Neutrophil (primary cell): Measurements from ENCODE around the gene CNR2.
"Not testable (repeated sequence)": the region's sequence is repeated elsewhere in the genome, so short reads cannot be mapped to it uniquely, and the experiment has no call there.

Source experiments
- H3K27ac ChIP-seq: fragments of 200-600 bp; sonication (generic); 2 replicates; pipeline ENCODE4 v1.5.1; 2016; ENCODE audit warnings: mild to moderate bottlenecking, moderate library complexity
- H3K27me3 ChIP-seq: fragments of 200-600 bp; sonication (generic); 2 replicates; pipeline ENCODE4 v1.6.0; 2016; ENCODE audit warnings: mild to moderate bottlenecking
- H3K36me3 ChIP-seq: fragments of 200-600 bp; sonication (generic); 2 replicates; pipeline ENCODE4 v1.5.1; 2017
- H3K4me1 ChIP-seq, 2 experiments: fragments of 200-600 bp in 1 of 2; sonication (generic) in 1 of 2; 1 replicate in 1 of 2; 2 replicates in 1 of 2; pipeline versions ENCODE4 v1.5.1 to v1.6.1; 2013 to 2016; ENCODE audit warnings: low read depth in 1 of 2, low read length in 1 of 2, mild to moderate bottlenecking in 1 of 2, moderate library complexity in 1 of 2; ENCODE audit not compliant: control insufficient read depth in 1 of 2, insufficient read depth in 1 of 2
- H3K4me3 ChIP-seq, 2 experiments: fragments of 200-600 bp in 1 of 2; sonication (generic) in 1 of 2; 1 replicate in 1 of 2; 2 replicates in 1 of 2; pipeline ENCODE4 v1.5.1; 2013 to 2016; ENCODE audit warnings: low read depth in 1 of 2, low read length in 1 of 2, mild to moderate bottlenecking in 1 of 2, moderate library complexity in 1 of 2
- H3K9me3 ChIP-seq: fragments of 200-600 bp; sonication (generic); 2 replicates; pipeline ENCODE4 v1.5.1; 2016
- TF ChIP-seq, protein P1 (sequence below): fragments of 200-600 bp; sonication (generic); IDR thresholded peaks from 2 replicates; pipeline ENCODE4 v1.5.1; 2016; ENCODE audit warnings: antibody characterized with exemption

The CNR2 gene

GRCh38 chr1:23845163-23845562, 68.0 kb downstream of the CNR2 start:
- H3K36me3 ChIP-seq: peaks cover 23% of the 10 kb centered on the region
- TF ChIP-seq, protein P1, sequence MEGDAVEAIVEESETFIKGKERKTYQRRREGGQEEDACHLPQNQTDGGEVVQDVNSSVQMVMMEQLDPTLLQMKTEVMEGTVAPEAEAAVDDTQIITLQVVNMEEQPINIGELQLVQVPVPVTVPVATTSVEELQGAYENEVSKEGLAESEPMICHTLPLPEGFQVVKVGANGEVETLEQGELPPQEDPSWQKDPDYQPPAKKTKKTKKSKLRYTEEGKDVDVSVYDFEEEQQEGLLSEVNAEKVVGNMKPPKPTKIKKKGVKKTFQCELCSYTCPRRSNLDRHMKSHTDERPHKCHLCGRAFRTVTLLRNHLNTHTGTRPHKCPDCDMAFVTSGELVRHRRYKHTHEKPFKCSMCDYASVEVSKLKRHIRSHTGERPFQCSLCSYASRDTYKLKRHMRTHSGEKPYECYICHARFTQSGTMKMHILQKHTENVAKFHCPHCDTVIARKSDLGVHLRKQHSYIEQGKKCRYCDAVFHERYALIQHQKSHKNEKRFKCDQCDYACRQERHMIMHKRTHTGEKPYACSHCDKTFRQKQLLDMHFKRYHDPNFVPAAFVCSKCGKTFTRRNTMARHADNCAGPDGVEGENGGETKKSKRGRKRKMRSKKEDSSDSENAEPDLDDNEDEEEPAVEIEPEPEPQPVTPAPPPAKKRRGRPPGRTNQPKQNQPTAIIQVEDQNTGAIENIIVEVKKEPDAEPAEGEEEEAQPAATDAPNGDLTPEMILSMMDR: no peak
- H3K4me1 ChIP-seq: no peaks in the 10 kb centered on the region
- no peaks in the 10 kb centered on the region for H3K27me3 ChIP-seq
- H3K27ac ChIP-seq: no peak overlapping the region
- H3K9me3 ChIP-seq: no peaks in the 10 kb centered on the region
- H3K4me3 ChIP-seq: no peak overlapping the region

DNA sequence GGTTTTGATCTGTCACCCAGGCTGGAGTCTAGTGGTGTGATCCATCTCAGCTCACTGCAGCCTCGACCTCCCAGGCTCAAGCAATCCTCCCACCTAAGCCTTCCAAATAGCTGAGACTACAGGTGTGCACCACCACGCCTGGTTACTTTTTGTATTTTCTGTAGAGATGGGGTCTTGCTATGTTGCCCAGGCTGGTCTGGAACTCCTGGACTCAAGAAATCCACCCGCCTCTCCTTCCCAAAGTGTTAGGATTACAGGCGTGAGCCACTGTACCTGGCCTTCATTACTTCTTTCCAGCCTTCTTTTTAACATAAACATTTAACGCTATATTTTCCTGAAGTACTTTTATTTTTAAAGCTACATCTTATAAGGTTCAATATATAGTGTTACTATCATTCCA, 69.5 kb downstream of the CNR2 start:
- TF ChIP-seq, protein P1: no peak
- Histone ChIP-seq H3K27ac (no peak overlapping the region), H3K27me3 (no peaks in the 10 kb centered on the region), H3K9me3 (no peaks in the 10 kb centered on the region), H3K4me3 (no peak overlapping the region), H3K36me3 (peaks cover 23% of the 10 kb centered on the region), H3K4me1 (peaks cover 3% of the 10 kb centered on the region in 2 experiments)

GRCh38 chr1:23838401-23838866, 74.7 kb downstream of the CNR2 start:
- H3K4me3 ChIP-seq: peak overlapping the region; percentile 52
- peaks cover 12 to 18% of the 10 kb centered on the region in 2 experiments for H3K4me1 ChIP-seq
- H3K27ac ChIP-seq: peak overlapping the region; percentile 55
- H3K9me3 ChIP-seq: no peaks in the 10 kb centered on the region
- TF ChIP-seq, protein P1: no peak
- no peaks in the 10 kb centered on the region for H3K36me3 ChIP-seq
- H3K27me3 ChIP-seq: peaks cover 3% of the 10 kb centered on the region

DNA sequence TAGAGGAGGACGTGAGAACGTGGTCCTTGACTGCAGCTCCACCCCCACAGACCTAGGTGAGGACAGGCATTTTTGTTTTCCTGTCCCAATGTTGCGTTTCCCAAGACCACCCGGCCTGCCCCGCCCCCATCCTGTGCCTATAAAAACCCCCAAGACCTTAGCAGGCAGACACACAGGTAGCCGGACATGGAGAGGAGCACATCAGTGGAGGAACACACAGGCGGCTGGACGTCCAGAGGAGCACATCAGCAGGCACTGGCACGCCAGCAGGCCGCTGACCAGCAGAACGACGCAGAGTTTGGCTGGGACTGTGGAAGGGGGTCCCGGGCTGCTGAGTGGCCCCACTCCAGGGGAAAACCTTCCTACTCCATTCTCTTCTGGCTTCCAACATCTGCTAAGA, 75.3 kb downstream of the CNR2 start:
- Histone ChIP-seq H3K27ac (no peak overlapping the region), H3K36me3 (no peaks in the 10 kb centered on the region), H3K27me3 (peaks cover 3% of the 10 kb centered on the region), H3K4me1 (peaks cover 12 to 18% of the 10 kb centered on the region in 2 experiments), H3K4me3 (peak overlapping the region; percentile 52), H3K9me3 (no peaks in the 10 kb centered on the region)
- TF ChIP-seq, protein P1: no peak

GRCh38 chr1:23836037-23836436, 77.1 kb downstream of the CNR2 start:
- TF ChIP-seq, protein P1: no peak
- H3K27me3 ChIP-seq: peaks cover 3% of the 10 kb centered on the region
- peaks cover 12 to 18% of the 10 kb centered on the region in 2 experiments for H3K4me1 ChIP-seq
- H3K36me3 ChIP-seq: no peaks in the 10 kb centered on the region
- no peaks in the 10 kb centered on the region for H3K9me3 ChIP-seq
- peak overlapping the region; percentile 29 for H3K27ac ChIP-seq
- no peak overlapping the region for H3K4me3 ChIP-seq

DNA sequence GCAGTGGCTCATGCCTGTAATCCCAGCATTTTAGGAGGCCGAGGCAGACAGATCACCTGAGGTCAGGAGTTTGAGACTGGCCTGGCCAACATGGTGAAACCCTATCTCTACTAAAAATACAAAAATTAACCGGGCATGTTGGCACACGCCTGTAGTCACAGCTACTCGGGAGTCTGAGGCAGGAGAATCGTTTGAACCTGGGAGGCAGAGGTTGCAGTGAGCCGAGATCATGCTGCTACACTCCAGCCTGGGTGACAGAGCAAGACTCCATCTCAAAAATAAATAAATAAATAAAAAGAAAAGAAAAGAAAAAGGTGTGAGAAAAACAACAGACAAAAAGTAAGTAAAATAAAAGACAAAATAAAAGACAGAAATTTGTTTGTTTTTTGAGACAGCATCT, 79.0 kb downstream of the CNR2 start:
- H3K9me3 ChIP-seq, H3K4me3 ChIP-seq, H3K27me3 ChIP-seq, H3K27ac ChIP-seq, H3K36me3 ChIP-seq: not testable (repeated sequence)
- H3K4me1 ChIP-seq: peaks cover 12 to 18% of the 10 kb centered on the region in 2 experiments
